Ishikawa (cell line): ENCODE measurements around the gene FIGN.

Source experiments
- EGR1 ChIP-seq: IDR thresholded peaks from 2 replicates; pipeline ENCODE4 v1.6.1; 2012
- EP300 ChIP-seq: IDR thresholded peaks from 2 replicates; pipeline ENCODE4 v1.6.1; 2012; ENCODE audit warnings: borderline replicate concordance
- FOXM1 ChIP-seq: IDR thresholded peaks from 2 replicates; pipeline ENCODE4 v1.6.1; 2012; ENCODE audit warnings: low read depth, borderline replicate concordance
- NFIC ChIP-seq: IDR thresholded peaks from 2 replicates; pipeline ENCODE4 v1.6.1; 2012
- RAD21 ChIP-seq: IDR thresholded peaks from 2 replicates; pipeline ENCODE4 v1.6.1; 2012; ENCODE audit warnings: low read depth
- TAF1 ChIP-seq: IDR thresholded peaks from 2 replicates; pipeline ENCODE4 v1.6.1; 2012; ENCODE audit warnings: low read depth, mild to moderate bottlenecking
- TCF12 ChIP-seq: IDR thresholded peaks from 2 replicates; pipeline ENCODE4 v1.6.1; 2012; ENCODE audit warnings: low read depth
- YY1 ChIP-seq: IDR thresholded peaks from 2 replicates; pipeline ENCODE4 v1.6.1; 2012; ENCODE audit warnings: low read depth
- TF ChIP-seq, protein P1 (sequence below): IDR thresholded peaks from 2 replicates; pipeline ENCODE4 v1.6.1; 2012
- TF ChIP-seq, protein P2 (sequence below): IDR thresholded peaks from 2 replicates; pipeline ENCODE4 v1.6.1; 2012
- TF ChIP-seq, protein P3 (sequence below): IDR thresholded peaks from 2 replicates; pipeline ENCODE4 v1.6.1; 2012; ENCODE audit warnings: low read depth, mild to moderate bottlenecking

DNA sequence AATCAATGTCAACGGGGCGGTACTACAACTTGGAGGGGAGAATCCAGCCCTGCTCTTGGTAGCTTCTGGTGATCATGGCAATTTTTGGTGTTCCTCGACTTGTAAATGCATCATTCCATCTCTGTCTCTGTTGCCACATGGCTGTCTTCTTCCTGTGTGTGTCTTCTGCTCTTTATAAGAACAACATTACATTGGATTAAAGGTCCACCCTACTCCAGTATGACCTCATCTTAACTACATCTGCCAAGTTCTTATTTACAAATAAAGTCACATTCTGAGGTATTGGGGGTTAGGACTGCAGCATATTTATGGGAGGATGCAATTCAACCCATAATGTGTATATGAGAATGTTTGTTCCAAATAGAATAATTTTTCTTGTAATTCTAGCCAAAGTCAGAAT is 28.8 kb upstream of the FIGN start:
- TF ChIP-seq, protein P1, sequence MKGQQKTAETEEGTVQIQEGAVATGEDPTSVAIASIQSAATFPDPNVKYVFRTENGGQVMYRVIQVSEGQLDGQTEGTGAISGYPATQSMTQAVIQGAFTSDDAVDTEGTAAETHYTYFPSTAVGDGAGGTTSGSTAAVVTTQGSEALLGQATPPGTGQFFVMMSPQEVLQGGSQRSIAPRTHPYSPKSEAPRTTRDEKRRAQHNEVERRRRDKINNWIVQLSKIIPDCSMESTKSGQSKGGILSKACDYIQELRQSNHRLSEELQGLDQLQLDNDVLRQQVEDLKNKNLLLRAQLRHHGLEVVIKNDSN = no peak
- TF ChIP-seq, protein P2, sequence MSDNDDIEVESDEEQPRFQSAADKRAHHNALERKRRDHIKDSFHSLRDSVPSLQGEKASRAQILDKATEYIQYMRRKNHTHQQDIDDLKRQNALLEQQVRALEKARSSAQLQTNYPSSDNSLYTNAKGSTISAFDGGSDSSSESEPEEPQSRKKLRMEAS = no peak
- TF ChIP-seq EP300 = no peak
- TF ChIP-seq, protein P3, sequence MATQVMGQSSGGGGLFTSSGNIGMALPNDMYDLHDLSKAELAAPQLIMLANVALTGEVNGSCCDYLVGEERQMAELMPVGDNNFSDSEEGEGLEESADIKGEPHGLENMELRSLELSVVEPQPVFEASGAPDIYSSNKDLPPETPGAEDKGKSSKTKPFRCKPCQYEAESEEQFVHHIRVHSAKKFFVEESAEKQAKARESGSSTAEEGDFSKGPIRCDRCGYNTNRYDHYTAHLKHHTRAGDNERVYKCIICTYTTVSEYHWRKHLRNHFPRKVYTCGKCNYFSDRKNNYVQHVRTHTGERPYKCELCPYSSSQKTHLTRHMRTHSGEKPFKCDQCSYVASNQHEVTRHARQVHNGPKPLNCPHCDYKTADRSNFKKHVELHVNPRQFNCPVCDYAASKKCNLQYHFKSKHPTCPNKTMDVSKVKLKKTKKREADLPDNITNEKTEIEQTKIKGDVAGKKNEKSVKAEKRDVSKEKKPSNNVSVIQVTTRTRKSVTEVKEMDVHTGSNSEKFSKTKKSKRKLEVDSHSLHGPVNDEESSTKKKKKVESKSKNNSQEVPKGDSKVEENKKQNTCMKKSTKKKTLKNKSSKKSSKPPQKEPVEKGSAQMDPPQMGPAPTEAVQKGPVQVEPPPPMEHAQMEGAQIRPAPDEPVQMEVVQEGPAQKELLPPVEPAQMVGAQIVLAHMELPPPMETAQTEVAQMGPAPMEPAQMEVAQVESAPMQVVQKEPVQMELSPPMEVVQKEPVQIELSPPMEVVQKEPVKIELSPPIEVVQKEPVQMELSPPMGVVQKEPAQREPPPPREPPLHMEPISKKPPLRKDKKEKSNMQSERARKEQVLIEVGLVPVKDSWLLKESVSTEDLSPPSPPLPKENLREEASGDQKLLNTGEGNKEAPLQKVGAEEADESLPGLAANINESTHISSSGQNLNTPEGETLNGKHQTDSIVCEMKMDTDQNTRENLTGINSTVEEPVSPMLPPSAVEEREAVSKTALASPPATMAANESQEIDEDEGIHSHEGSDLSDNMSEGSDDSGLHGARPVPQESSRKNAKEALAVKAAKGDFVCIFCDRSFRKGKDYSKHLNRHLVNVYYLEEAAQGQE = no peak
- TF ChIP-seq FOXM1 = no peak
- no peak for TF ChIP-seq TCF12
- TF ChIP-seq RAD21 = no peak
- no peak for TF ChIP-seq YY1
- TF ChIP-seq NFIC = no peak
- TF ChIP-seq TAF1 = no peak
- no peak for TF ChIP-seq EGR1
